GM12891 (cell line): ENCODE measurements around the gene MT1B.
"Not testable (repeated sequence)": the region's sequence is repeated elsewhere in the genome, so short reads cannot be mapped to it uniquely, and the experiment has no call there.

Source experiments
- DNase-seq: peaks from one replicate; pipeline ENCODE4 v3.0.0; 2011; ENCODE audit warnings: low spot score; ENCODE audit not compliant: insufficient read length
- FAIRE-seq: peaks from 2 replicates; lab custom pipeline; 2011; peaks lifted over from hg19 to GRCh38; lab: Jason Lieb, UNC
- PAX5 ChIP-seq: IDR thresholded peaks from 2 replicates; pipeline ENCODE4 v1.6.1; 2011; ENCODE audit warnings: low read length, moderate library complexity, mild to moderate bottlenecking; ENCODE audit not compliant: insufficient read depth, severe bottlenecking
- POLR2A ChIP-seq: IDR thresholded peaks from 2 replicates; pipeline ENCODE4 v1.6.1; 2011; ENCODE audit warnings: low read depth, low read length, control low read depth
- POLR2AphosphoS5 ChIP-seq: IDR thresholded peaks from 2 replicates; pipeline ENCODE4 v1.6.1; 2011; ENCODE audit warnings: low read depth, low read length, control low read depth
- POU2F2 ChIP-seq: IDR thresholded peaks from 2 replicates; pipeline ENCODE4 v1.6.1; 2011; ENCODE audit warnings: low read depth, mild to moderate bottlenecking, control low read depth, low read length, moderate library complexity
- SPI1 ChIP-seq: IDR thresholded peaks from 2 replicates; pipeline ENCODE4 v1.6.1; 2011; ENCODE audit warnings: low read depth, low read length, control low read depth
- TAF1 ChIP-seq: IDR thresholded peaks from 2 replicates; pipeline ENCODE4 v1.6.1; 2011; ENCODE audit warnings: low read depth, low read length, control low read depth

MT1B gene

GRCh38 chr16:56618138-56618537 lies 33.5 kb upstream of the MT1B start:
- no peak for FAIRE-seq

GRCh38 chr16:56620339-56620897 lies 31.3 kb upstream of the MT1B start:
- FAIRE-seq (no peak), DNase-seq (no peak)
- TF ChIP-seq TAF1 (no peak), POLR2AphosphoS5 (no peak), SPI1 (no peak), POLR2A (no peak), POU2F2 (no peak), PAX5 (no peak)

More at GRCh38 chr16:56618138-56618537, 33.5 kb upstream of the MT1B start:
- DNase-seq, result no peak
- TF ChIP-seq POLR2A (no peak), TAF1 (no peak), PAX5 (no peak), SPI1 (no peak), POLR2AphosphoS5 (no peak), POU2F2 (no peak)

DNA sequence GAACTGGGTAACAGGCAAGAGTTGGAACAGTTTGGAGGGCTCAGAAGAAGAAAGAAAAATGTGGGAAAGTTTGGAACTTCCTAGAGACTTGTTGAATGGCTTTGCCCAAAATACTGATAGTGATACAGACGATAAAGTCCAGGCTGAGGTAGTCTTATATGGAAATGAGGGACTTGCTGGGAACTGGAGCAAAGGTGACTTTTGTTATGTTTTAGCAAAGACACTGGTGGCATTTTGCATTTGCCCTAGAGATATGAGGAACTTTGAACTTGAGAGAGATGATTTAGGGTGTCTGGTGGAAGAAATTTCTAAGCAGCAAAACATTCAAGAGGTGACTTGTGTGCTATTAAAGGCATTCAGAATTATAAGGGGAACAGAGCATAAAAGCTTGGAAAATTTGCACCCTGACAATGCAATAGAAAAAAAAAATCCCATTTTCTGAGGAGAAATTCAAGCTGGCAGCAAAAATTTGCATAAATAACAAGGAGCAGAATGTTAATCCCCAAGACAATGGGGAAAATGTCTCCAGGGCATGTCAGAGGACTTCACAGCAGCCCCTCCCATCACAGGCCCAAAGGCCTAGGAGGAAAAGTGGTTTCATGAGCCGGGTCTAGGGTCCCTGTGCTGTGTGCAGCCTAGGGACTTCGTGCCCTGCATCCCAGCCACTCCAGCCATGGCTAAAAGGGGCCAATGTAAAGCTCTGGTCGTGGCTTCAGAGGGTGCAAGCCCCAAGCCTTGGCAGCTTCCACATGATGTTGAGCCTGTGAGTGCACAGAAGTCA lies 29.8 kb upstream of the MT1B start:
- DNase-seq, FAIRE-seq: not testable (repeated sequence)

DNA sequence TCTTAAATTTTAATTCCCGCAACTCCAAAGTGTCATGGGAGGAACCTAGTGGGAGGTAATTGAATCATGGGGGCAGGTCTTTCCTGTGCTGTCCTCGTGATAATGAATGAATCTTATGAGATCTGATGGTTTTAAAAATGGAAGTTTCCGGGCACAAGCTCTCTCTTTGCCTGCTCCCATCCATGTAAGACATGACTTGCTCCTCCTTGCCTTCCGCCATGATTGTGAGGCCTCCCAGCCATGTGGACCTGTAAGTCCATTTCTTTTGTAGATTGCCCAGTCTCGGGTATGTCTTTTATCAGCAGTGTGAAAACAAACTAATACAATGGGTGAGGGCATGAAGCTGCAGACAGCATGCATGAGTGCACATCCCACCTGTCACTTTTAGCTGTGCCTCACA lies 28.5 kb upstream of the MT1B start:
- not testable (repeated sequence) for FAIRE-seq, DNase-seq

DNA sequence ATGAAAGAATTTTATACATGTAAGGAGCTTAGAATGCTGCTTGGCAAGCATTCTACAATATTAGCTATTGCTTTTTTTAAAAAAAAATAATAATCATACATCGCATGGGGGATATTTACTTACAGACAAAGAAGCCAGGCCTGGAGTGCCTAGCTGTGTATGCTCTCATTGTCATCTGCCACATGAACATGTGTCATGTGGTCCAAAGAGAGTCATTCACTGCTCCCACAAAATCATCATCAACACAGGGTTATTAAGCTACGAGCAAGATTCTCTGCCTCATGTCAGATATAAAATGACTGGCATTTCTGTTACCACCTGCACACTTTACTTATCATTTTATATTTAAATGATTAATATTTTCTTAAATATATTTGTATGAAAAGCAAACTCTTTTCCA lies 28.0 kb upstream of the MT1B start:
- DNase-seq (no peak), FAIRE-seq (no peak)
- TF ChIP-seq PAX5 (no peak), POLR2A (no peak), SPI1 (no peak), POLR2AphosphoS5 (no peak), TAF1 (no peak), POU2F2 (no peak)

DNA sequence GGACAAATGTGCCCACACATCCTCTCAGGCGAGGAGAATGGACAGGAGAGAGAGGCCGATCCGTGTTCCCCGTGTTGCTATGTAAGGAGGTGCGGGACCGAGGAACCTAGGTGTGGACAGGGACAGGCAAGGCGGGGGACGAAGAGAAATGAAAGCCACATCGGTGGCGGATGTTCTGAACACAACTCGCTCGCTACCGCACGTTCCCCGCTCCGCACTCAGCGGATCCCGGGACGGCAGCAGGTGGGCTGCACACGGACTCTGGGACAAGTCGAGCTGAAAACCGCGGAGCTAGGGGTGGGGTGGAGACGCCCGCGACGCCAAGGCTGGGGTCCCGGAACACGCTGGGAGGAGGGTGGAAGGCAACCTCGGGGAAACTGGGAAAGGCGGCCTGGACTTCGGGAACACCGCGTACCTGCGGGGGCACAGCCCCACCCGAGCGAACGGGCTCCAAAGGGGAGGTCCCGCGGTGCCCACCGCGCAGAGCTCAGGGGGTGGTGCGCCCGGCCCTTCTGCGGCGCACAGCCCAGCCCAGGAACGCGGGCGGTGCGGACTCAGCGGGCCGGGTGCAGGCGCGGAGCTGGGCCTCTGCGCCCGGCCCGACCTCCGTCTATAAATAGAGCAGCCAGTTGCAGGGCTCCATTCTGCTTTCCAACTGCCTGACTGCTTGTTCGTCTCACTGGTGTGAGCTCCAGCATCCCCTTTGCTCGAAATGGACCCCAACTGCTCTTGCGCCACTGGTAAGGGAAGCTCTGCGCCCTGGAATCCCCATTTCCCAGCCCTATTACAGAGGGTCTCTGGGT lies 26.3 kb upstream of the MT1B start, which contains the start of gene MT1E:
TSS of gene MT1E (plus strand) at position 642 of the 803 bp plus-strand sequence. CDS start at position 713, 71 bp downstream.
- no peak for TF ChIP-seq PAX5
- no peak for TF ChIP-seq TAF1
- TF ChIP-seq SPI1, result no peak
- TF ChIP-seq POLR2AphosphoS5, result no peak
- no peak for TF ChIP-seq POLR2A
- TF ChIP-seq POU2F2, result no peak
- FAIRE-seq (no peak), DNase-seq (no peak)

GRCh38 chr16:56625943-56626654 lies 25.6 kb upstream of the MT1B start:
- FAIRE-seq (no peak), DNase-seq (no peak)
- TF ChIP-seq POU2F2 (no peak), TAF1 (no peak), SPI1 (no peak), PAX5 (no peak), POLR2AphosphoS5 (no peak), POLR2A (no peak)

- no peak for TF ChIP-seq SPI1
- no peak for TF ChIP-seq POU2F2
- no peak for TF ChIP-seq POLR2A
- TF ChIP-seq PAX5, result no peak
- no peak for TF ChIP-seq TAF1
- no peak for TF ChIP-seq POLR2AphosphoS5
- DNase-seq, result no peak
- no peak for FAIRE-seq
Measured at GRCh38 chr16:56626685-56627084, 25.0 kb upstream of the MT1B start.

- FAIRE-seq (no peak), DNase-seq (no peak)
- TF ChIP-seq POU2F2 (no peak), POLR2A (no peak), POLR2AphosphoS5 (no peak), PAX5 (no peak), TAF1 (no peak), SPI1 (no peak)
Measured at GRCh38 chr16:56628486-56629350, 23.0 kb upstream of the MT1B start.
